MM.1S (cell line): ENCODE measurements around the gene IGF1R.

Experiments used
- DNase-seq: peaks from one replicate; pipeline ENCODE4 v3.0.0-alpha.2; 2015
- H2AFZ ChIP-seq: fragments of 300-600 bp; sonication (generic); 2 replicates; pipeline ENCODE4 v1.6.0; 2016; ENCODE audit warnings: antibody characterized with exemption, low read length
- H3F3A ChIP-seq: fragments of 300-600 bp; sonication (generic); 2 replicates; pipeline ENCODE4 v1.6.1; 2016; ENCODE audit warnings: mild to moderate bottlenecking, antibody characterized with exemption, low read length, moderate library complexity, mixed read lengths; ENCODE audit not compliant: insufficient read depth
- H3K27ac ChIP-seq: fragments of 300-600 bp; sonication (generic); 2 replicates; pipeline ENCODE4 v1.5.1; 2016; ENCODE audit warnings: mild to moderate bottlenecking, low read length
- H3K27me3 ChIP-seq: fragments of 300-600 bp; sonication (generic); replicated peaks from 2 replicates; pipeline ENCODE4 v1.6.0; 2016; ENCODE audit warnings: low read length; ENCODE audit not compliant: insufficient read depth
- H3K36me3 ChIP-seq: fragments of 300-600 bp; sonication (generic); replicated peaks from 2 replicates; pipeline ENCODE4 v1.6.1; 2016; ENCODE audit warnings: mild to moderate bottlenecking, low read length, mixed read lengths; ENCODE audit not compliant: insufficient read depth
- H3K4me1 ChIP-seq: fragments of 300-600 bp; sonication (generic); 2 replicates; pipeline ENCODE4 v1.6.1; 2016; ENCODE audit warnings: low read length, mixed read lengths
- H3K4me2 ChIP-seq: fragments of 300-600 bp; sonication (generic); 2 replicates; pipeline ENCODE4 v1.6.0; 2016; ENCODE audit warnings: low read depth, low read length
- H3K4me3 ChIP-seq: fragments of 300-600 bp; sonication (generic); 2 replicates; pipeline ENCODE4 v1.5.1; 2016; ENCODE audit warnings: low read length, mixed read lengths
- H3K79me2 ChIP-seq: fragments of 300-600 bp; sonication (generic); 2 replicates; pipeline ENCODE4 v1.6.1; 2016; ENCODE audit warnings: mixed run types, low read length, mixed read lengths
- H3K9ac ChIP-seq: fragments of 300-600 bp; sonication (generic); 2 replicates; pipeline ENCODE4 v1.6.1; 2016; ENCODE audit warnings: low read length, mixed read lengths
- H3K9me2 ChIP-seq: fragments of 300-600 bp; sonication (generic); replicated peaks from 2 replicates; pipeline ENCODE4 v1.6.1; 2016; ENCODE audit warnings: mild to moderate bottlenecking, low read length, mixed read lengths; ENCODE audit not compliant: insufficient read depth
- H3K9me3 ChIP-seq: fragments of 300-600 bp; sonication (generic); replicated peaks from 2 replicates; pipeline ENCODE4 v1.6.1; 2016; ENCODE audit warnings: mild to moderate bottlenecking, low read length, mixed read lengths; ENCODE audit not compliant: insufficient read depth
- H4K20me1 ChIP-seq: fragments of 300-600 bp; sonication (generic); 2 replicates; pipeline ENCODE4 v1.6.1; 2016; ENCODE audit warnings: mild to moderate bottlenecking, low read length, moderate library complexity, mixed read lengths; ENCODE audit not compliant: insufficient read depth
- EZH2 ChIP-seq: fragments of 300-600 bp; sonication (generic); optimal IDR thresholded peaks from 2 replicates; pipeline ENCODE3; 2017; ENCODE audit warnings: low read depth, mild to moderate bottlenecking, antibody characterized with exemption, low read length, mixed read lengths
- EZH2phosphoT487 ChIP-seq: fragments of 300-600 bp; sonication (generic); IDR thresholded peaks from 2 replicates; pipeline ENCODE4 v1.6.1; 2018; ENCODE audit warnings: antibody characterized with exemption, low read length
- TF ChIP-seq, protein P1 (sequence below): fragments of 300-600 bp; sonication (generic); IDR thresholded peaks from 2 replicates; pipeline ENCODE4 v1.5.1; 2016; ENCODE audit warnings: antibody characterized with exemption, low read length, mixed read lengths

Gene IGF1R

DNA sequence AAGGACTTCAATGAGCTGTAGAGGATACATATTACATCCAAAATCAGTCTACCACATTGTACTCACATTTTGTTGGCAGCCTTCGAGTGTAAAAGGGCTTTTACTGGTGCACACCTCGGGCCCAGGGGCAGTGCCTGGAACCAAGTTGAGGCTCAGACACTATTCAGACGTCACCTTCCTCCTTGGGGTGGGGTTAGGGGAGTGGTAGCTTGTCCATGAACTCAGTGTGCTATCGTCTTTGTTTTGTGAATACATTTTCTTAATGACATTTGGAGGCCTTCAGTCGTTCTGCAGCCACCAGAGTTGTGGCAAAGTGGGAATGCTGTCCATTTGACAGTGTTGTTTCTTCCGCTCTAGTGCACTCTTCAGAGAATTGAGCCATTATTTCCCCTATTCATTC, 245.1 kb downstream of the IGF1R start:
- Histone ChIP-seq H3F3A (no peaks in the 10 kb centered on the region), H2AFZ (no peak overlapping the region), H4K20me1 (no peaks in the 10 kb centered on the region), H3K4me3 (no peak overlapping the region), H3K4me1 (no peaks in the 10 kb centered on the region), H3K9ac (no peak overlapping the region), H3K27ac (no peak overlapping the region), H3K9me3 (no peaks in the 10 kb centered on the region), H3K36me3 (no peaks in the 10 kb centered on the region), H3K79me2 (peaks cover 14% of the 10 kb centered on the region), H3K4me2 (no peak overlapping the region), H3K27me3 (no peaks in the 10 kb centered on the region), H3K9me2 (no peaks in the 10 kb centered on the region)
- DNase-seq: no peak
- TF ChIP-seq EZH2phosphoT487 (no peak), EZH2 (no peak)
- TF ChIP-seq, protein P1, sequence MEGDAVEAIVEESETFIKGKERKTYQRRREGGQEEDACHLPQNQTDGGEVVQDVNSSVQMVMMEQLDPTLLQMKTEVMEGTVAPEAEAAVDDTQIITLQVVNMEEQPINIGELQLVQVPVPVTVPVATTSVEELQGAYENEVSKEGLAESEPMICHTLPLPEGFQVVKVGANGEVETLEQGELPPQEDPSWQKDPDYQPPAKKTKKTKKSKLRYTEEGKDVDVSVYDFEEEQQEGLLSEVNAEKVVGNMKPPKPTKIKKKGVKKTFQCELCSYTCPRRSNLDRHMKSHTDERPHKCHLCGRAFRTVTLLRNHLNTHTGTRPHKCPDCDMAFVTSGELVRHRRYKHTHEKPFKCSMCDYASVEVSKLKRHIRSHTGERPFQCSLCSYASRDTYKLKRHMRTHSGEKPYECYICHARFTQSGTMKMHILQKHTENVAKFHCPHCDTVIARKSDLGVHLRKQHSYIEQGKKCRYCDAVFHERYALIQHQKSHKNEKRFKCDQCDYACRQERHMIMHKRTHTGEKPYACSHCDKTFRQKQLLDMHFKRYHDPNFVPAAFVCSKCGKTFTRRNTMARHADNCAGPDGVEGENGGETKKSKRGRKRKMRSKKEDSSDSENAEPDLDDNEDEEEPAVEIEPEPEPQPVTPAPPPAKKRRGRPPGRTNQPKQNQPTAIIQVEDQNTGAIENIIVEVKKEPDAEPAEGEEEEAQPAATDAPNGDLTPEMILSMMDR: no peak

DNA sequence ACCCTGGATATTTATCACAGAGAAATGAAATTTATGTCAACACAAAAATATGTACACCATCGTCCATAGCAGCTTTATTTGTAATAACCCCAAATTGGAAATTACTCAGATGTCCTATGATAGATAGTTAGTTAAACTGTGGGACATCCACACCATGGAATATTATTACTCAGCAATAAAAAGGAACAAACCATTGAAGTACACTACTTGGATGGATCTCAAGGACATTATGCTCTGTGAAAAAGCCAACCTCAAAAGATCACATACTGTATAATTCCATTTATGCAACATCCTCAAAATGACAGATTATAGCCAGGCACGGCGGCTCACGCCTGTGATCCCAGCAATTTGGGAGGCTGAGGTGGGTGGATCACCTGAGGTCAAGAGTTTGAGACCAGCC, 246.0 kb downstream of the IGF1R start:
- Histone ChIP-seq H3K36me3 (no peaks in the 10 kb centered on the region), H3K27me3 (no peaks in the 10 kb centered on the region), H3K4me2 (no peak overlapping the region), H3K4me1 (no peaks in the 10 kb centered on the region), H2AFZ (no peak overlapping the region), H3K9me3 (no peaks in the 10 kb centered on the region), H3K9ac (no peak overlapping the region), H3K79me2 (peaks cover 5% of the 10 kb centered on the region; the same call in 1 of the 2 replicates), H3K9me2 (no peaks in the 10 kb centered on the region), H3K4me3 (no peak overlapping the region), H4K20me1 (no peaks in the 10 kb centered on the region), H3K27ac (no peak overlapping the region), H3F3A (no peaks in the 10 kb centered on the region)
- DNase-seq: no peak
- TF ChIP-seq, protein P1: no peak
- TF ChIP-seq EZH2: no peak
- TF ChIP-seq EZH2phosphoT487: no peak

DNA sequence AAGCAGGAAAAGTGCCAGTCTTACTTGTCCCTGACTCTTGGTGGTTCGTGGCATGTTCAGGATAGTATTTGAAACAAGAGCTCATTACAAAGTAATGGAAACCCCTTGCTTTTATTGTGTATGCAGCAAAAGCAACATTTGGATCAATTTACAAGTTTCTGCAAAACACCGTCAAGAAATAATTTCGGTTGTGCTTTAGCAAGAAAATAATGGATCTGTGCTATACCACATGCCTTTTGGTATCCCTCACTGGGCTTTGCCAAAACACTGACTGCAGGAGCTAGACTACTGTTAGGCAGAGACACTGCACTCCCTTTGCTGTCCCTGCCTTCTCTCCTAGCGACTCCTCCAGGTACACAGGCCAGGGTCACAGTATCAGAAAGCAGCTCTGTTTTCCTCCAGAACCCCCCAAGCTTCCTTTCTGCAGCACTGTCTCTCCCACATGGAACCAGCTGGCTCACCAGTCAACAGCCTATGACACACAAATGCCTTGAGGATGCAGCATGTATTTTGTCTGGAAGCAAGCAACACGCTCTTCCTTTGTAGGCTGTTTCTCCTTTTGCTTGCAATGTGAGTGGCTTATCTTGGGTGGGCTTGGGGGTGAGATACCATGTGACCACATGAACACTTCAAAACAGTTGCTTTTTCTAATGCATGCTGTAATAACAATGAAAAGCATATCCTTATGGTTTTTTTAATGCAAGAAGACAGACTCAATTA, 247.8 kb downstream of the IGF1R start:
- no peaks in the 10 kb centered on the region for H4K20me1 ChIP-seq
- H3K36me3 ChIP-seq: no peaks in the 10 kb centered on the region
- TF ChIP-seq EZH2phosphoT487: no peak
- no peak for TF ChIP-seq EZH2
- H3F3A ChIP-seq: no peaks in the 10 kb centered on the region
- H3K4me1 ChIP-seq: no peaks in the 10 kb centered on the region
- H2AFZ ChIP-seq: no peak overlapping the region
- no peak for DNase-seq
- no peaks in the 10 kb centered on the region for H3K27me3 ChIP-seq
- H3K4me2 ChIP-seq: no peak overlapping the region
- no peak overlapping the region for H3K27ac ChIP-seq
- no peaks in the 10 kb centered on the region for H3K79me2 ChIP-seq
- H3K9me3 ChIP-seq: no peaks in the 10 kb centered on the region
- H3K9ac ChIP-seq: no peak overlapping the region
- no peaks in the 10 kb centered on the region for H3K9me2 ChIP-seq
- H3K4me3 ChIP-seq: no peak overlapping the region
